GM21723 (cell line): ENCODE measurements around the gene COX14.

ENCODE experiments used
- ATAC-seq: cut with Tn5 transposase; IDR thresholded peaks from one replicate; pipeline ENCODE4 v1.9.1; 2021; ENCODE audit warnings: mild to moderate bottlenecking, moderate library complexity; ENCODE audit not compliant: unreplicated experiment

Gene COX14

GRCh38 chr12:50084775-50085614, 27.0 kb upstream of the COX14 start, which contains the start of gene SMARCD1:
Gene SMARCD1 (plus strand): TSS chr12:50085342. CDS start chr12:50085370, 28 bp downstream.
- ATAC-seq: peak; percentile 86

GRCh38 chr12:50085615-50086072, 26.4 kb upstream of the COX14 start:
- no peak for ATAC-seq

- ATAC-seq: no peak
Observed at GRCh38 chr12:50086148-50086547, 25.9 kb upstream of the COX14 start.

DNA sequence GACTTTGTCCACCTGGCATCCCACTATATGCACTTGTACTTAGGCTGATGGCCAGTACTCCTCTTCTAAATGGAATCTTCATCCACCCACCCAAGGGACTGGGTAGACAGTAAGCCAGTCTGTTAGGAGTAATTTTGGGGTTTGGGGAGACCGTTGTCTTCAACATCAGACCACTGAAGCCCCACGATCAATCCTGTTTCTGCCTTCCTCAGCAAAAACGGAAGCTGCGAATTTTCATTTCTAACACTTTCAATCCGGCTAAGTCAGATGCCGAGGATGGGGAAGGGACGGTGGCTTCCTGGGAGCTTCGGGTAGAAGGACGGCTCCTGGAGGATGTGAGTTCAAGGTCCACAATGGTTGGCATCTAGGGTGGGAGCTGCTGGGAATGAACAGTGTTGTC, 24.9 kb upstream of the COX14 start:
- no peak for ATAC-seq

- no peak for ATAC-seq
Observed at GRCh38 chr12:50087995-50088394, 24.0 kb upstream of the COX14 start.

GRCh38 chr12:50088577-50089335, 23.3 kb upstream of the COX14 start:
- peak; percentile 32 for ATAC-seq

- no peak for ATAC-seq
Observed at GRCh38 chr12:50089730-50090129, 22.3 kb upstream of the COX14 start.

- ATAC-seq: no peak
Observed at GRCh38 chr12:50090391-50090790, 21.6 kb upstream of the COX14 start.

GRCh38 chr12:50097952-50098351, 14.1 kb upstream of the COX14 start:
- no peak for ATAC-seq

DNA sequence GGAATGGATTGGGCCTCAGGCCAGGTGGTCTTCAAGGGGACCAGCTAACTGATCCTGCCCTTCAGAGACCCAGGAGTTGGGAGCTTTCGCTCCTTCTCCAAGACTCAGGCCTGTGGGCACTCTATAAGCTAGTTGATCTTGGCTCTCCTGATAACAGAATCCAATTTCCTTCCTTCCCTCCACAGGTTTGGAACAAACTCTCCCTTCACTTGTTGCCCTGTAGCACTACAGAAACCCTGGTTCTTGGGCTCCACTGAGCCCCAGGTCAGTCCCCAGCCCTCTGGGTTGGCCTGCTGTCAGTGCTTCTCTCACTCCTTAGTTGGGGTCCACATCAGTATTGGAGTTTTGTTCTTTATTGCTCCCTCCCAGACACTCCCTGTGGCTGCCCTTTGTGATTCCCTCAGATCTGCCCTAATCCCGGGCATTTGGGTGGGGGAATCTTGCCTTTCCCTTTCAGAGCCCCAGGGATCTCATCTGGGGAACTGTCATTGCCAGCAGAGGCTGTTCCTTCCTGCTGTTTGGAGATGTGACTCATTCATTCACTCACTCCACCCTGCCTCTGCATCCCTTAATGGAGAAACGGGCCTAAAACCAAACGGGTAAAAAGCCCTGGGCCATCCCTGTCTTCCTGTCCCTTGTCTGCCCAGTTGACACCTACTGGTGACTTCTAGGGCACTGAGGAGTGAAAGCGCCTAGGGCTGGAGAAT, 12.6 kb upstream of the COX14 start:
- ATAC-seq: no peak

GRCh38 chr12:50100561-50100960, 11.5 kb upstream of the COX14 start:
- no peak for ATAC-seq

DNA sequence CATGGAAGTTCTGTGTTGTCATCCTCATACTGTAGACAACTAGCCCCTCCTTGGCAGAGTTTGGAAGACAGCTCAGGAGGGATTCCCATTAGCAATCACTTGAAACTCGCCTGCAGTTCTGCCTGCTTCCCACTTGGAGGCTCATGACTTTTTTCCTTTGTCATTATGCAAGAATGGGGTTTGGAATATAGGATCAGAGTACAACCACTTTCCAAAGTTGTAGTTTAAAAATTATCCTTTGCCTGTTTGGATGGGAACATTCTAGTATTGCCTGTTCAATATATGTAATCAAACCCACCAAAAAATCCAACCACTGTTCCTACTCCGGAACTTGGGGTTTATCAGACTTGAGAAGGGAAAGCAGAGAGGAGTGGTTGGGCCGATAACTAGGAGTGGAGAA, 10.4 kb upstream of the COX14 start:
- no peak for ATAC-seq

- no peak for ATAC-seq
Observed at GRCh38 chr12:50102131-50102531, 9.9 kb upstream of the COX14 start.

GRCh38 chr12:50102646-50103309, 9.3 kb upstream of the COX14 start:
- ATAC-seq: no peak

DNA sequence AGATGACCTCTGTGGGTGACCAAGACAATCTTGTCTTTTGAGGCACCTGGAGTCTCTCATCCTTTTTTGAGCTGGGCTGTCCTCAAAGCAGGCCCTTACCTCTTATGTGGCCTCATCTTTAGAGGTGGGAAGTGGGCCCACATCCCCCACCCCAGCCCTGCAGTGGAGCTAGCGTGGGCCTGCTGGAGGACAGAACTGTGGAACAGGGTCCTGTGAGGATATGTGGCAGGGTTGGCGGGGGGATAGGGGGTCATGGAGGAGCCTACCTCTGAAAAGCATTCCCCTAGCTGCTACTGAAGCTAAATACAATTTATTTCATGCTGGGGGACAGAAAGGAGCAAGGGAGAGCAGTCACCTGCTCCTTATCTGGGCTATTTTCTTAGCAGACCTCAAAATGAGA, 8.7 kb upstream of the COX14 start:
- ATAC-seq: no peak

GRCh38 chr12:50103767-50104321, 8.2 kb upstream of the COX14 start, which contains the start of gene GPD1:
Gene GPD1 (plus strand): TSS chr12:50104008. CDS start chr12:50104051, 43 bp downstream.
- no peak for ATAC-seq

GRCh38 chr12:50104417-50105366, 7.3 kb upstream of the COX14 start:
- ATAC-seq: no peak

GRCh38 chr12:50105913-50106450, 6.1 kb upstream of the COX14 start:
- no peak for ATAC-seq

DNA sequence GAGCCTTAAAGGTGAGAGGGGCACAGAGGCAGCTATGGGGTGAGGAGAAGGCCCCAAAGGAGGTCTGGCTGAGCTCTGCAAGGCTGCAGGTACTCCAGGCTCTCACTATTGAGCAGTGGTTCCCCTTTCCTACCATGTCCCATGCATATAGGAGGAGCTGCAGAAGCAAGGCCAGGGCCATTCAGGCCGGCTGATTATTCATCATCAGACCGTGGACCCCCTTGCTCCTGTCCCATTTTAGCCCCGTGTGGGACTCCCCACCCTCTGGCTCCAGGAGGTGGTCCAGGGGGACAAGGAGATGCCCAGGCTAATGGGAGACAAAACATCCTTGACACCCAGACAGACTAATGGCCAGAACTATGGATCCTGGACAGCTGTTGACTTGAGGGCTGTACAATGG, 5.1 kb upstream of the COX14 start:
- ATAC-seq: no peak
